Fibroblast of lung (primary cell): Measurements from ENCODE around the gene GRID1.

Experiments
- EZH2 ChIP-seq: IDR thresholded peaks from 2 replicates; pipeline ENCODE4 v1.5.1; 2012; ENCODE audit warnings: low read length, control low read depth, mild to moderate bottlenecking; ENCODE audit errors: missing control alignments
- TF ChIP-seq, protein P1 (sequence below), 2 donors: IDR thresholded peaks in 1 of 2; conservative IDR thresholded peaks in 1 of 2; 1 replicate in 1 of 2; 2 replicates in 1 of 2; pipeline ENCODE4 v1.5.1; 2011 to 2012; ENCODE audit warnings: low read length in 2 of 2, control low read depth in 1 of 2, inconsistent platforms in 1 of 2, low read depth in 1 of 2, mild to moderate bottlenecking in 1 of 2

DNA sequence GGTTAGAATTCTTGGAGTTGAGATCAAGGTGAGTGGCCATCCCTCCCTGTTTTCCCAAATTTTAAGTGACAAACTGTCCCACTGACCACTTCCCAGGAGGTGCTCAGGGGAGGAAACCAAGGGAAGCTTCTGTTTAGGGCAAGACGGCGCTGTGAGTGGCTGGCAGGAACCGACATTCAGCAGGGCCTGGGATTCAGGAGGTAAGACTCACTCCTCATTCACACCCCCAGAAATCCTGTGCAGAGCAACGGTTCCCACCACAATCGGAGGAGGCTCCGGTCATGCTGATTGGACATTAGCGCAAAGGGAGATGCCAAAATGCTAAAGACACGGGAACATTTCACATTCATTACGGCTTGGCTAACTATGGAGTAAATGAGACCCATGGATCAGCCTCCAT lies 200.9 kb downstream of the GRID1 start:
- TF ChIP-seq, protein P1, sequence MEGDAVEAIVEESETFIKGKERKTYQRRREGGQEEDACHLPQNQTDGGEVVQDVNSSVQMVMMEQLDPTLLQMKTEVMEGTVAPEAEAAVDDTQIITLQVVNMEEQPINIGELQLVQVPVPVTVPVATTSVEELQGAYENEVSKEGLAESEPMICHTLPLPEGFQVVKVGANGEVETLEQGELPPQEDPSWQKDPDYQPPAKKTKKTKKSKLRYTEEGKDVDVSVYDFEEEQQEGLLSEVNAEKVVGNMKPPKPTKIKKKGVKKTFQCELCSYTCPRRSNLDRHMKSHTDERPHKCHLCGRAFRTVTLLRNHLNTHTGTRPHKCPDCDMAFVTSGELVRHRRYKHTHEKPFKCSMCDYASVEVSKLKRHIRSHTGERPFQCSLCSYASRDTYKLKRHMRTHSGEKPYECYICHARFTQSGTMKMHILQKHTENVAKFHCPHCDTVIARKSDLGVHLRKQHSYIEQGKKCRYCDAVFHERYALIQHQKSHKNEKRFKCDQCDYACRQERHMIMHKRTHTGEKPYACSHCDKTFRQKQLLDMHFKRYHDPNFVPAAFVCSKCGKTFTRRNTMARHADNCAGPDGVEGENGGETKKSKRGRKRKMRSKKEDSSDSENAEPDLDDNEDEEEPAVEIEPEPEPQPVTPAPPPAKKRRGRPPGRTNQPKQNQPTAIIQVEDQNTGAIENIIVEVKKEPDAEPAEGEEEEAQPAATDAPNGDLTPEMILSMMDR (conservative IDR thresholded peaks at IDR 0.05 in 1 of 2, IDR thresholded peaks at IDR 0.05 in 1 of 2; ENCODE audit: low read depth in 1 of 2, low read length in 2 of 2) = no peak
- TF ChIP-seq EZH2 = no peak
